Loucy (cell line): ENCODE data around the gene GRPEL1.

ENCODE experiments used
- H2AFZ ChIP-seq: fragments of 200-600 bp; sonication (generic); 2 replicates; pipeline ENCODE4 v1.6.0; 2016; ENCODE audit warnings: antibody characterized with exemption, mild to moderate bottlenecking, low read length, moderate library complexity
- H3F3A ChIP-seq: fragments of 200-600 bp; 2 replicates; pipeline ENCODE4 v1.6.0; 2016; ENCODE audit warnings: antibody characterized with exemption, low read depth, mild to moderate bottlenecking
- H3K27me3 ChIP-seq: fragments of 200-600 bp; sonication (generic); 2 replicates; pipeline ENCODE4 v1.6.1; 2014; ENCODE audit warnings: low read length, mild to moderate bottlenecking; ENCODE audit not compliant: insufficient read depth, poor library complexity, severe bottlenecking
- H3K36me3 ChIP-seq: fragments of 200-600 bp; sonication (generic); 2 replicates; pipeline ENCODE4 v1.6.1; 2016; ENCODE audit warnings: low read length; ENCODE audit not compliant: insufficient read depth
- H3K4me1 ChIP-seq: fragments of 200-600 bp; sonication (generic); 2 replicates; pipeline ENCODE4 v1.5.1; 2014; ENCODE audit warnings: low read length, mild to moderate bottlenecking; ENCODE audit not compliant: insufficient read depth, poor library complexity, severe bottlenecking
- H3K4me2 ChIP-seq: fragments of 200-600 bp; sonication (generic); 2 replicates; pipeline ENCODE4 v1.6.0; 2014; ENCODE audit warnings: antibody characterized with exemption, low read length, low read depth, mild to moderate bottlenecking; ENCODE audit not compliant: poor library complexity, severe bottlenecking
- H3K4me3 ChIP-seq: fragments of 200-600 bp; sonication (generic); 2 replicates; pipeline ENCODE4 v1.5.1; 2014; ENCODE audit warnings: low read length, mild to moderate bottlenecking, mixed read lengths; ENCODE audit not compliant: poor library complexity, severe bottlenecking
- H3K79me2 ChIP-seq: fragments of 200-600 bp; sonication (generic); 2 replicates; pipeline ENCODE4 v1.6.1; 2014; ENCODE audit warnings: low read length; ENCODE audit not compliant: insufficient read depth
- H3K9ac ChIP-seq: fragments of 200-600 bp; sonication (generic); 2 replicates; pipeline ENCODE4 v1.6.0; 2014; ENCODE audit warnings: mild to moderate bottlenecking, low read depth, low read length, moderate library complexity; ENCODE audit not compliant: poor library complexity, severe bottlenecking
- H3K9me2 ChIP-seq: fragments of 200-600 bp; sonication (generic); replicated peaks from 2 replicates; pipeline ENCODE4 v1.6.1; 2016; ENCODE audit warnings: low read depth, low read length, mixed read lengths
- H3K9me3 ChIP-seq: fragments of 200-600 bp; sonication (generic); 2 replicates; pipeline ENCODE4 v1.6.1; 2014; ENCODE audit warnings: mild to moderate bottlenecking, antibody characterized with exemption, low read length, low read depth; ENCODE audit not compliant: insufficient read depth
- H4K20me1 ChIP-seq: fragments of 200-600 bp; sonication (generic); 2 replicates; pipeline ENCODE4 v1.6.0; 2014; ENCODE audit warnings: antibody characterized with exemption, low read length, mild to moderate bottlenecking; ENCODE audit not compliant: insufficient read depth, poor library complexity, severe bottlenecking
- CTCF ChIP-seq: fragments of 200-600 bp; sonication (generic); conservative IDR thresholded peaks from 2 replicates; pipeline ENCODE4 v1.5.1; 2014; ENCODE audit warnings: mild to moderate bottlenecking, antibody characterized with exemption, low read length
- EZH2phosphoT487 ChIP-seq: fragments of 200-600 bp; IDR thresholded peaks from 2 replicates; pipeline ENCODE4 v1.6.1; 2018; ENCODE audit warnings: antibody characterized with exemption, mild to moderate bottlenecking, moderate library complexity, borderline replicate concordance

GRPEL1 gene

GRCh38 chr4:7055990-7056325 lies 11.9 kb downstream of the GRPEL1 start:
- no peak for TF ChIP-seq CTCF
- TF ChIP-seq EZH2phosphoT487: no peak
- peaks cover 3% of the 10 kb centered on the region for H3K27me3 ChIP-seq
- H3K4me1 ChIP-seq: peaks cover 18% of the 10 kb centered on the region
- no peaks in the 10 kb centered on the region for H3K79me2 ChIP-seq
- no peaks in the 10 kb centered on the region for H3K9me2 ChIP-seq
- no peak overlapping the region for H3K4me2 ChIP-seq
- no peak overlapping the region for H3K9ac ChIP-seq
- no peak overlapping the region for H3K4me3 ChIP-seq
- no peak overlapping the region for H2AFZ ChIP-seq
- peaks cover 39% of the 10 kb centered on the region; the same call in 1 of the 2 replicates for H3K36me3 ChIP-seq
- peaks cover 46% of the 10 kb centered on the region for H4K20me1 ChIP-seq
- H3F3A ChIP-seq: 0 out of 2 replicates have a peak, but pooled peaks cover under 1% of the 10 kb centered on the region
- no peaks in the 10 kb centered on the region for H3K9me3 ChIP-seq

- Histone ChIP-seq H3F3A (no peaks in the 10 kb centered on the region), H2AFZ (no peak overlapping the region), H3K4me3 (no peak overlapping the region), H3K79me2 (no peaks in the 10 kb centered on the region), H3K9ac (no peak overlapping the region), H3K4me2 (no peak overlapping the region), H3K36me3 (peaks cover 33% of the 10 kb centered on the region; the same call in 1 of the 2 replicates), H3K9me2 (no peaks in the 10 kb centered on the region), H3K27me3 (peaks cover 9% of the 10 kb centered on the region), H3K4me1 (peaks cover 18% of the 10 kb centered on the region), H4K20me1 (peaks cover 51% of the 10 kb centered on the region), H3K9me3 (no peaks in the 10 kb centered on the region)
- TF ChIP-seq CTCF (no peak), EZH2phosphoT487 (no peak)
Measured at GRCh38 chr4:7055111-7055989, 12.5 kb downstream of the GRPEL1 start.

GRCh38 chr4:7054106-7054880 lies 13.6 kb downstream of the GRPEL1 start:
- H3K79me2 ChIP-seq: no peaks in the 10 kb centered on the region
- H3K36me3 ChIP-seq: peaks cover 23% of the 10 kb centered on the region; the same call in 1 of the 2 replicates
- no peak overlapping the region for H3K4me3 ChIP-seq
- no peak overlapping the region for H3K9ac ChIP-seq
- no peak overlapping the region for H3K4me2 ChIP-seq
- no peaks in the 10 kb centered on the region for H3K9me2 ChIP-seq
- peaks cover 18% of the 10 kb centered on the region for H3K4me1 ChIP-seq
- TF ChIP-seq EZH2phosphoT487: no peak
- TF ChIP-seq CTCF: no peak
- no peaks in the 10 kb centered on the region for H3K9me3 ChIP-seq
- H3K27me3 ChIP-seq: peaks cover 19% of the 10 kb centered on the region
- H3F3A ChIP-seq: no peaks in the 10 kb centered on the region
- H4K20me1 ChIP-seq: peaks cover 61% of the 10 kb centered on the region
- no peak overlapping the region for H2AFZ ChIP-seq
